Muscle of arm (tissue), 12 donors: ENCODE data around the gene STIMATE. TPM values are rescaled to one million over a fixed set of nuclear protein-coding genes. Genes with fewer than 3 reads are reported as not detected.

Experiments used
- DNase-seq: peaks from one replicate; pipeline ENCODE4 v3.0.0-alpha.2; 2013
- polyA plus RNA-seq, 12 donors: library from polyadenylated mRNA; unstranded; fragments of 120-200 nt; gene quantifications; one replicate each; pipeline ENCODE4 v1.2.1, GENCODE V29; 2013; ENCODE audit not compliant: insufficient read length in 12 of 12

The STIMATE gene
- polyA plus RNA-seq, 12 donors = 6.2 to 19.1 (median 8.3) TPM; not detected in 1

GRCh38 chr3:52824037-52824436 is 73.3 kb downstream of the STIMATE start:
- no peak for DNase-seq

GRCh38 chr3:52822363-52822762 is 75.0 kb downstream of the STIMATE start:
- DNase-seq = no peak

GRCh38 chr3:52820736-52821135 is 76.6 kb downstream of the STIMATE start:
- no peak for DNase-seq

GRCh38 chr3:52819936-52820335 is 77.4 kb downstream of the STIMATE start:
- DNase-seq = no peak

- no peak for DNase-seq
These were observed 79.5 kb downstream of the STIMATE start for GRCh38 chr3:52817860-52818259.

- DNase-seq = no peak
These were observed 80.1 kb downstream of the STIMATE start for GRCh38 chr3:52817221-52817620.

GRCh38 chr3:52816654-52817053 is 80.7 kb downstream of the STIMATE start:
- DNase-seq = no peak

GRCh38 chr3:52816199-52816598 is 81.1 kb downstream of the STIMATE start:
- no peak for DNase-seq

GRCh38 chr3:52813810-52814209 is 83.5 kb downstream of the STIMATE start:
- DNase-seq = no peak

GRCh38 chr3:52811452-52812011 is 85.8 kb downstream of the STIMATE start:
- no peak for DNase-seq

GRCh38 chr3:52810923-52811322 is 86.4 kb downstream of the STIMATE start:
- no peak for DNase-seq

GRCh38 chr3:52809662-52810377 is 87.5 kb downstream of the STIMATE start:
- no peak for DNase-seq

GRCh38 chr3:52809149-52809548 is 88.2 kb downstream of the STIMATE start:
- DNase-seq = no peak

GRCh38 chr3:52805270-52806039 is 91.9 kb downstream of the STIMATE start:
- no peak for DNase-seq

GRCh38 chr3:52801839-52802238 is 95.5 kb downstream of the STIMATE start:
- DNase-seq = no peak

- DNase-seq = no peak
These were observed 97.3 kb downstream of the STIMATE start for GRCh38 chr3:52800079-52800478.

- no peak for DNase-seq
These were observed 98.3 kb downstream of the STIMATE start for GRCh38 chr3:52798978-52799476.

- DNase-seq = no peak
These were observed 98.9 kb downstream of the STIMATE start for GRCh38 chr3:52798376-52798977.

- DNase-seq = no peak
These were observed 100.9 kb downstream of the STIMATE start for GRCh38 chr3:52796411-52796810.

GRCh38 chr3:52795298-52795900 is 101.9 kb downstream of the STIMATE start:
- no peak for DNase-seq

GRCh38 chr3:52794612-52795099 is 102.7 kb downstream of the STIMATE start, which contains the start of gene ITIH3:
Gene ITIH3 (plus strand): TSS chr3:52794796. CDS start chr3:52794804, 8 bp downstream.
- no peak for DNase-seq
